ENCODE measurements around the gene TRIM60.
"Not testable (repeated sequence)": the region's sequence is repeated elsewhere in the genome, so short reads cannot be mapped to it uniquely, and the experiment has no call there.

Gene TRIM60

GRCh38 chr4:165011403-165011802, 20.4 kb upstream of the TRIM60 start:
- ChIA-PET CTCF (no interaction called here), POLR2A (ENCODE audit: low non-redundant PET) (no interaction called here)
- peak; percentile 18 for DNase-seq (ENCODE audit: low spot score)
- H3K27ac ChIP-seq: no peak overlapping the region
- TF ChIP-seq, protein P1, sequence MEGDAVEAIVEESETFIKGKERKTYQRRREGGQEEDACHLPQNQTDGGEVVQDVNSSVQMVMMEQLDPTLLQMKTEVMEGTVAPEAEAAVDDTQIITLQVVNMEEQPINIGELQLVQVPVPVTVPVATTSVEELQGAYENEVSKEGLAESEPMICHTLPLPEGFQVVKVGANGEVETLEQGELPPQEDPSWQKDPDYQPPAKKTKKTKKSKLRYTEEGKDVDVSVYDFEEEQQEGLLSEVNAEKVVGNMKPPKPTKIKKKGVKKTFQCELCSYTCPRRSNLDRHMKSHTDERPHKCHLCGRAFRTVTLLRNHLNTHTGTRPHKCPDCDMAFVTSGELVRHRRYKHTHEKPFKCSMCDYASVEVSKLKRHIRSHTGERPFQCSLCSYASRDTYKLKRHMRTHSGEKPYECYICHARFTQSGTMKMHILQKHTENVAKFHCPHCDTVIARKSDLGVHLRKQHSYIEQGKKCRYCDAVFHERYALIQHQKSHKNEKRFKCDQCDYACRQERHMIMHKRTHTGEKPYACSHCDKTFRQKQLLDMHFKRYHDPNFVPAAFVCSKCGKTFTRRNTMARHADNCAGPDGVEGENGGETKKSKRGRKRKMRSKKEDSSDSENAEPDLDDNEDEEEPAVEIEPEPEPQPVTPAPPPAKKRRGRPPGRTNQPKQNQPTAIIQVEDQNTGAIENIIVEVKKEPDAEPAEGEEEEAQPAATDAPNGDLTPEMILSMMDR (conservative IDR thresholded peaks at IDR 0.05; ENCODE audit: low read depth): no peak

DNA sequence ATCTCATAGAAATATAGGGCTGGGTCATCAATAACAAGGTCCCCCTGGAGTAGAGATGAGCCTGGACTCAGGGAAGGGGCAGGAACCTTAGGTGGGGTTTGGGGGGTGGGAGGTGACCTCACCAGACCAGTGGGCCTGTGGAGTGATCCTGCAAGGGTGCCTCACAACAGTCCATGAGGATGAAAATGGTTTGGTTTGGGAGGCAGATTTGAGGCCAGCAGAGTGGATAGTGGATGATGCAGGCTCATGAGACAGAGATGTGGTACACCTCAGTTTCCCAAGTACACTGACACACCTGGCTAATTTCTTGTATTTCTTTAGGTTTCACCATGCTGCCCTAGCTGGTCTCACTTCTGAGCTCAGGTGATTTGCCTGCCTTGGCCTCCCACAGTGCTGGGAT, 18.1 kb upstream of the TRIM60 start:
- TF ChIP-seq, protein P1 (conservative IDR thresholded peaks at IDR 0.05; ENCODE audit: low read depth): no peak
- no peak for DNase-seq (ENCODE audit: low spot score)
- ChIA-PET POLR2A (ENCODE audit: low non-redundant PET) (no interaction called here), CTCF (no interaction called here)
- H3K27ac ChIP-seq: no peak overlapping the region

GRCh38 chr4:165016971-165017370, 14.8 kb upstream of the TRIM60 start:
- no peak for DNase-seq (ENCODE audit: low spot score)
- TF ChIP-seq, protein P1 (conservative IDR thresholded peaks at IDR 0.05; ENCODE audit: low read depth): no peak
- no peak overlapping the region for H3K27ac ChIP-seq
- POLR2A ChIA-PET (ENCODE audit: low non-redundant PET): no interaction called here
- CTCF ChIA-PET: no interaction called here

DNA sequence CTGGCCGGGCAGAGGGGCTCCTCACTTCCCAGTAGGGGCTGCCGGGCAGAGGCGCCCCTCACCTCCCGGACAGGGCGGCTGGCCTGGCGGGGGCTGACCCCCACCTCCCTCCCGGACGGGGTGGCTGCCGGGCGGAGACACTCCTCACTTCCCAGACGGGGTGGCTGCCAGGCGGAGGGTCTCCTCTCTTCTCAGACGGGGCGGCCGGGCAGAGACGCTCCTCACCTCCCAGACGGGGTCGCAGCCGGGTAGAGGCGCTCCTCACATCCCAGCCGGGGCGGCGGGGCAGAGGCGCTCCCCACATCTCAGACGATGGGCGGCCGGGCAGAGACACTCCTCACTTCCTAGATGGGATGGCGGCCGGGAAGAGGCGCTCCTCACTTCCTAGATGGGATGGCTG, 11.8 kb upstream of the TRIM60 start:
- DNase-seq (ENCODE audit: low spot score); POLR2A ChIA-PET (ENCODE audit: low non-redundant PET); H3K27ac ChIP-seq; CTCF ChIA-PET: not testable (repeated sequence)

- DNase-seq (ENCODE audit: low spot score); CTCF ChIA-PET; POLR2A ChIA-PET (ENCODE audit: low non-redundant PET): not testable (repeated sequence)
Observed at GRCh38 chr4:165025782-165026181, 6.0 kb upstream of the TRIM60 start.

DNA sequence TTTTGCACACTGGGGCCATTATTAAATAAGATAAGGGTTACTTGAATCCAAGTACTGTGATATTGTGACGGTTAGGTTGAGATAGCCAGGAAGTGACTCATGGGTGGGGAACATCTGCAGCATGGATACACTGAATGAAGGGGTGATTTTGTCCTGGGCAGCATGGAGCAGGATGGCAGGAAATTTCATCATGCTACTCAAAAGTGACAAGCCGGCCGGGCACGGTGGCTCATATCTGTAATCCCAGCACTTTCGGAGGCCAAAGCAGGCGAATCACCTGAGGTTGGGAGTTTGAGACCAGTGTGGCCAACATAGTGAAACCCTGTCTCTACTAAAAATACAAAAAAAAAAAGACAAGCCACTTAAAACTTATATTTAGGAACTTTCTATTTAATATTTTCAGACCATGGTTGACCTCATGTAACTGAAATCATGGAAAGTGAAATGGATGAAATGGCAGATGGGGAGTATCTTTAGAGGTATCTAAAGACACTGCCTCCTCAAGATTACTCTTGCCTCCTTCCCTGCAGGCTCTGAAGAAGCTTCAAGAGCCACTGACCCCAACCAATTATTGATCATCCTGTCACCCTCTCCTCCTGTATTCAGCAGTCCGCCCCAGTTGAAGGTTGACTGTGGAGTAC, 3.9 kb upstream of the TRIM60 start:
- TF ChIP-seq, protein P1 (conservative IDR thresholded peaks at IDR 0.05; ENCODE audit: low read depth): no peak
- ChIA-PET CTCF (interaction anchor here (0.6 kb wide), 1 partner anchor 929 kb away, joined by 3 read pairs; no protein-coding TSS in a partner anchor), POLR2A (ENCODE audit: low non-redundant PET) (no interaction called here)
- DNase-seq (ENCODE audit: low spot score): no peak
- H3K27ac ChIP-seq: no peak overlapping the region

More at GRCh38 chr4:165025782-165026181, 6.0 kb upstream of the TRIM60 start:
- H3K27ac ChIP-seq: not testable (repeated sequence)

- CTCF ChIA-PET: no interaction called here
- TF ChIP-seq, protein P1 (conservative IDR thresholded peaks at IDR 0.05; ENCODE audit: low read depth): no peak
- DNase-seq (ENCODE audit: low spot score): no peak
- no peak overlapping the region for H3K27ac ChIP-seq
- POLR2A ChIA-PET (ENCODE audit: low non-redundant PET): no interaction called here
Observed at GRCh38 chr4:165048170-165048569, 16.4 kb downstream of the TRIM60 start.

DNA sequence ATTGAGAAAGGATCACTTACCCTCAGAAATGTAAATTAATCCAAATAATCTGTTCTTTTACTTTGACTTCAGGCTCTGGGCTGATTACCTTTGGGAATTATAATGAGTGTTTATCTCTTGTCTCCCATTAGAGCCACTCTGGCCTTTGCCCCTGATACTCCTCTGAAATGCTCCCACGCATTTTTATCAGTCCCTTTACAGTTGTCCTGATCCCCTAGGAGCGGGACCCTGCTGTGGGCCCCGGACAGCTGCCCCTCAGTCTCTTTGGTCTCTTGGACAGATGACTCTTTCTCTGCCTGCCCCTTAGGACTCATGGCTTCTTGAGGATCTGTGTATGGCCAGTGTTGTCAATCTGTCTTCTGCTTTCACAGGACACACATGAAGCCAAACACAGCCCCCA, 20.8 kb downstream of the TRIM60 start:
- POLR2A ChIA-PET (ENCODE audit: low non-redundant PET): no interaction called here
- no peak overlapping the region for H3K27ac ChIP-seq
- no peak for DNase-seq (ENCODE audit: low spot score)
- TF ChIP-seq, protein P1 (conservative IDR thresholded peaks at IDR 0.05; ENCODE audit: low read depth): no peak
- CTCF ChIA-PET: interaction anchor here (0.7 to 0.9 kb wide), 2 partner anchors 44 to 434 kb away, joined by 3 to 5 read pairs; no protein-coding TSS in a partner anchor

Data from RWPE1 (cell line).